C1 segment of cervical spinal cord (tissue), 14 donors: Measurements from ENCODE around the gene PCDH10.
"Not testable (repeated sequence)": the region's sequence is repeated elsewhere in the genome, so short reads cannot be mapped to it uniquely, and the experiment has no call there.

Experiments
- DNase-seq, 14 donors: peaks; one replicate each; lab custom pipeline; 2025; lab: John Stamatoyannopoulos, UW

Gene PCDH10

GRCh38 chr4:133240451-133240850 is 91.4 kb downstream of the PCDH10 start:
- not testable (repeated sequence) for DNase-seq
